ENCODE data around the gene AMTN. TPM values are rescaled to one million over a fixed set of nuclear protein-coding genes. Genes with fewer than 3 reads are reported as not detected.

The AMTN gene
- total and polyA plus RNA-seq, 2 of the 8 experiments (the other 6 are each of a cell fraction or from before 2014, with no cell fraction given) = not detected

- Histone ChIP-seq H3K4ac (replicated peaks; ENCODE audit: insufficient read length, low read depth, low read length) (no peak overlapping the region), H3K4me1 (replicated peaks in 1 of 4; ENCODE audit: control insufficient read depth in 3 of 4, insufficient read depth in 4 of 4, low read length in 3 of 4) (no peaks in the 10 kb centered on the region), H4K91ac (replicated peaks; ENCODE audit: insufficient read length, low read length) (no peak overlapping the region), H3K18ac (ENCODE audit: extremely low read depth, low read length) (no peak overlapping the region), H3K23me2 (ENCODE audit: low read depth, low read length) (no peaks in the 10 kb centered on the region), H3K9ac (replicated peaks in 1 of 4; ENCODE audit: extremely low read depth in 1 of 4, low read depth in 3 of 4, low read length in 3 of 4) (peak overlapping the region in 1 of 4 experiments; percentile 34; a peak in 1 of 7 replicates), H3K56ac (replicated peaks; ENCODE audit: insufficient read length, low read depth, low read length) (no peak overlapping the region), H2BK12ac (ENCODE audit: low read depth, low read length) (no peak overlapping the region), H2AFZ (ENCODE audit: low read length) (no peak overlapping the region), H3K27ac (ENCODE audit: low read depth, low read length) (no peak overlapping the region), H3K27me3 (replicated peaks in 1 of 4; ENCODE audit: control insufficient read depth in 3 of 4, extremely low read depth in 1 of 4, insufficient read depth in 3 of 4, low read length in 3 of 4) (no peaks in the 10 kb centered on the region), H4K5ac (ENCODE audit: insufficient read length, low read depth, low read length) (no peak overlapping the region), H3K23ac (ENCODE audit: insufficient read length) (no peak overlapping the region), H2BK120ac (replicated peaks; ENCODE audit: low read depth, low read length) (no peak overlapping the region), H3K79me2 (ENCODE audit: control insufficient read depth in 1 of 2, insufficient read depth in 2 of 2, low read length in 2 of 2) (no peaks in the 10 kb centered on the region), H3K79me1 (ENCODE audit: low read depth, low read length) (no peaks in the 10 kb centered on the region), H3K14ac (ENCODE audit: insufficient read length) (no peak overlapping the region), H2BK20ac (ENCODE audit: low read length) (no peak overlapping the region), H4K20me1 (replicated peaks in 1 of 2; ENCODE audit: control insufficient read depth in 1 of 2, insufficient read depth in 2 of 2, low read length in 2 of 2) (no peaks in the 10 kb centered on the region), H4K8ac (ENCODE audit: extremely low read depth, insufficient read depth, low read length) (no peak overlapping the region), H2BK15ac (ENCODE audit: low read length) (no peak overlapping the region), H2BK5ac (ENCODE audit: low read depth, low read length) (no peak overlapping the region), H3K36me3 (ENCODE audit: control insufficient read depth in 2 of 4, insufficient read depth in 4 of 4, low read length in 3 of 4) (no peaks in the 10 kb centered on the region), H3K4me3 (ENCODE audit: extremely low read depth in 1 of 4, insufficient read depth in 2 of 4, low read depth in 3 of 4, low read length in 4 of 4) (no peak overlapping the region), H3K4me2 (ENCODE audit: insufficient read depth in 1 of 2, low read depth in 2 of 2, low read length in 2 of 2) (no peak overlapping the region), H2AK5ac (ENCODE audit: low read depth, low read length) (no peak overlapping the region), H3K9me3 (ENCODE audit: insufficient read depth in 2 of 2, low read depth in 1 of 2, low read length in 1 of 2) (no peaks in the 10 kb centered on the region)
- POLR2A ChIA-PET (ENCODE audit: partially characterized antibody) = no interaction called here
- no peak for DNase-seq (ENCODE audit: low read depth in 1 of 2, low spot score in 2 of 2)
- FAIRE-seq = no peak
- TF ChIP-seq JUN (IDR thresholded peaks at IDR 0.05; ENCODE audit: low read depth, low read length) (no peak), HDAC6 (IDR thresholded peaks at IDR 0.05; ENCODE audit: low read depth, low read length) (no peak), BACH1 (IDR thresholded peaks at IDR 0.05; ENCODE audit: low read length) (no peak), TCF12 (IDR thresholded peaks at IDR 0.05; ENCODE audit: low read depth, low read length) (no peak), CTBP2 (IDR thresholded peaks at IDR 0.05; ENCODE audit: borderline replicate concordance, insufficient read depth, insufficient read length, low read length) (no peak)
- CTCF ChIA-PET (ENCODE audit: partially characterized antibody) = interaction anchor here (0.9 to 2.2 kb wide), 2 partner anchors 10 to 120 kb away, joined by 3 to 4 read pairs; no protein-coding TSS in a partner anchor
- WGBS, 2 experiments (ENCODE audit: extremely low coverage in 1 of 2, insufficient coverage in 1 of 2, insufficient read length in 1 of 2, insufficient replicate concordance in 2 of 2, low coverage in 1 of 2, low lambda C conversion rate in 2 of 2, missing lambda C conversion rate in 1 of 2) = 87% methylated on average over 4 of the region's 4 CpGs; no CpG with 5 or more reads in 1 of the 2 experiments
These were observed 2.8 kb upstream of the AMTN start for GRCh38 chr4:70515367-70516250.
